ENCODE data around the gene TMEM88. TPM values are rescaled to one million over a fixed set of nuclear protein-coding genes. Genes with fewer than 3 reads are reported as not detected.

The TMEM88 gene
- total and polyA plus RNA-seq, 2 donors (not counting 3 experiments of a cell fraction or from before 2014, with no cell fraction given): 53.4 to 165 TPM

GRCh38 chr17:7820231-7820630 is 34.6 kb upstream of the TMEM88 start:
- BruUV-seq (replicated peaks): no TSS peak
- dilution Hi-C loops (cut with MboI; ENCODE audit: extremely low pct_ligation_motif_present, low sequenced_read_pairs) (no loop called here), intact Hi-C loops (cut with micrococcal nuclease) (loop anchor here (5.0 kb wide), 2 partner anchors 78 to 237 kb away; no protein-coding TSS in a partner anchor)
- Histone ChIP-seq H2AFZ (ENCODE audit: low read depth, low read length) (no peak overlapping the region), H3K4me2 (ENCODE audit: insufficient read depth, low read length) (no peak overlapping the region), H3K79me2 (ENCODE audit: control insufficient read depth, insufficient read depth, low read length) (no peaks in the 10 kb centered on the region), H4K20me1 (replicated peaks; ENCODE audit: control insufficient read depth, extremely low read depth, insufficient read depth, low read length) (no peaks in the 10 kb centered on the region), H3K4me3 (replicated peaks in 1 of 3; ENCODE audit: insufficient read depth in 1 of 3, low read depth in 1 of 3, low read length in 3 of 3) (no peak overlapping the region), H3K4me1 (ENCODE audit: control insufficient read depth, extremely low read depth, insufficient read depth, low read length) (no peaks in the 10 kb centered on the region), H3K9me1 (replicated peaks; ENCODE audit: control insufficient read depth, extremely low read depth, insufficient read depth, low read length) (no peaks in the 10 kb centered on the region), H3K27ac (ENCODE audit: insufficient read depth, low read depth, low read length) (no peak overlapping the region), H3K27me3 (ENCODE audit: control insufficient read depth in 2 of 2, insufficient read depth in 2 of 2, low read length in 2 of 2) (peaks cover 4 to 13% of the 10 kb centered on the region in 2 experiments), H3K9ac (replicated peaks; ENCODE audit: extremely low read depth, insufficient read depth, low read length) (no peak overlapping the region), H3K36me3 (ENCODE audit: control insufficient read depth in 2 of 2, extremely low read depth in 1 of 2, insufficient read depth in 2 of 2, low read length in 2 of 2) (no peaks in the 10 kb centered on the region), H3K9me3 (replicated peaks; ENCODE audit: control insufficient read depth, insufficient read depth, low read length) (no peaks in the 10 kb centered on the region)
- TF ChIP-seq GATA2 (IDR thresholded peaks at IDR 0.05; ENCODE audit: insufficient read depth, insufficient read length, low read depth, low read length): no peak
- no peak for TF ChIP-seq POLR2A (IDR thresholded peaks at IDR 0.05; ENCODE audit: low read depth, low read length)
- no peak for TF ChIP-seq CTCF (IDR thresholded peaks at IDR 0.05; ENCODE audit: extremely low read depth in 1 of 2, insufficient read depth in 1 of 2, low read depth in 1 of 2, low read length in 2 of 2)
- no peak for TF ChIP-seq POLR2AphosphoS5 (IDR thresholded peaks at IDR 0.05; ENCODE audit: insufficient read depth, low read depth, low read length)
- no peak for TF ChIP-seq EZH2 (IDR thresholded peaks at IDR 0.05; ENCODE audit: borderline replicate concordance, low read depth, low read length, severe bottlenecking)
- TF ChIP-seq FOS (IDR thresholded peaks at IDR 0.05; ENCODE audit: borderline replicate concordance, insufficient read depth, low read length): no peak
- TF ChIP-seq MAX (IDR thresholded peaks at IDR 0.05; ENCODE audit: insufficient read depth, insufficient read length): no peak
- no peak for TF ChIP-seq MYC (IDR thresholded peaks at IDR 0.05; ENCODE audit: low read depth, low read length)
- TF ChIP-seq JUN (IDR thresholded peaks at IDR 0.05; ENCODE audit: borderline replicate concordance, insufficient read depth, insufficient read length, low read depth): no peak
- CTCF ChIA-PET: interaction anchor here (1.2 to 8.6 kb wide), 5 partner anchors 43 to 238 kb away, joined by 4 to 121 read pairs (median 9); no protein-coding TSS in a partner anchor
- no peak for DNase-seq (ENCODE audit: low read depth, low spot score)
- no peak for FAIRE-seq
- POLR2A ChIA-PET: no interaction called here

All from endothelial cell of umbilical vein (primary cell).